HUDEP-2 (cell line): Measurements from ENCODE around the gene DCAF5.
A peak's percentile ranks its signal among the peaks of the same experiment; 100 is the strongest.
"Not testable (repeated sequence)": the region's sequence is repeated elsewhere in the genome, so short reads cannot be mapped to it uniquely, and the experiment has no call there.

ENCODE experiments used
- DNase-seq, 76 experiments: peaks; one replicate each; lab custom pipeline; 2025; ENCODE audit not compliant: unreplicated experiment in 76 of 76; lab: John Stamatoyannopoulos, UW

DCAF5 gene

GRCh38 chr14:69077185-69077584 is 75.7 kb downstream of the DCAF5 start:
- not testable (repeated sequence) for DNase-seq

- no peak for DNase-seq
These were observed 76.6 kb downstream of the DCAF5 start for GRCh38 chr14:69076341-69076740.

DNA sequence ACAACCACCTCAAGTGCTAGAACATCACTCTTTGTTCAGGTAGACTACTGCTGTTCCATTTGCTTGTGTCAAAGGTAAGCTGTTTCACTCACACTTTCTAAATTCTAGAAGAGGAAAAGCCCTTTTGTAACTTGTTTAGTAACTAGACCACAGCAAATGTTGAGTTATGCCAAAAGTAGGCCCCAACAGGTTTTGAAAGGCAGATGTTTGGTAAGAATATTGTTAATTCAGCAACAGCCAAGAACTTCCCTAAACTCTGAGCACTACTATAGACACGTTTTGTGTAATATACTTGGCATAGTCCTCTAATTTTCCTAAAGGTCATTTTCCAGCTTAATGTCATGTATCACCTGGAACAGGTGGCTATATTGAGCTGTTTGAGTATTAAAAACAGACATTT is 79.0 kb downstream of the DCAF5 start:
- DNase-seq, result no peak

- DNase-seq, result no peak
These were observed 79.5 kb downstream of the DCAF5 start for GRCh38 chr14:69073429-69073828.

GRCh38 chr14:69072584-69072983 is 80.3 kb downstream of the DCAF5 start:
- DNase-seq, result no peak

DNA sequence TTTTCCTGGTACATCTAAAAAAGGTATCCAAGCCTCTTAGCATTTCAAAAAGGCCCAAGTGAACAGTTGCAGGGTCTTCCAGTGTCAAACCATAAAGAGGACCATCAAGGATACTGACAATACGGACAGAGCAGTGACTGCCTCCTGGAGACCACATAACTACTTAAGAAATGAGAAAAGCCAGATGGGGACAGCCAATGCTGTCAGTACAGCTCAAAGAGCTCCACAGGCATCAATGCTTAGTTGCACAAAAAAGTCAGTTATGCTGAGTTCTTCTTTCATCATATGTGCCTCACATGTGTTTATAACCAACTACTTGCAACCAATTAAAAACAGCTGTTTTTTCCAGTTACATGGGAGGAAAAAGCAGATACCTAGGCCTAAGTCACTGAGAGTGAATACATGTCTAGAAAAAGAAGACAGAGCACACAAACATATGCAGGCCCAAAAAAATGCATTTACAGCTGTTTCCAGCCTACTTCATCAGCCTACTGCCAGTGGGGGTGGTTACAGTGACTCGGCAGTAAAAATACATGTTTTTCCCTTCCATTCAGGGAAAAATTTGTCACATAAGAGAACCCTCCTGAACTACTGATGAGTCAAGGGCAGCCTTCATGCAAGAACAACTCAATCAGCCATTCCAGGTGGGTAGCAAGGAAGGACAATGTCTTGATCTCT is 84.0 kb downstream of the DCAF5 start:
- no peak for DNase-seq

DNA sequence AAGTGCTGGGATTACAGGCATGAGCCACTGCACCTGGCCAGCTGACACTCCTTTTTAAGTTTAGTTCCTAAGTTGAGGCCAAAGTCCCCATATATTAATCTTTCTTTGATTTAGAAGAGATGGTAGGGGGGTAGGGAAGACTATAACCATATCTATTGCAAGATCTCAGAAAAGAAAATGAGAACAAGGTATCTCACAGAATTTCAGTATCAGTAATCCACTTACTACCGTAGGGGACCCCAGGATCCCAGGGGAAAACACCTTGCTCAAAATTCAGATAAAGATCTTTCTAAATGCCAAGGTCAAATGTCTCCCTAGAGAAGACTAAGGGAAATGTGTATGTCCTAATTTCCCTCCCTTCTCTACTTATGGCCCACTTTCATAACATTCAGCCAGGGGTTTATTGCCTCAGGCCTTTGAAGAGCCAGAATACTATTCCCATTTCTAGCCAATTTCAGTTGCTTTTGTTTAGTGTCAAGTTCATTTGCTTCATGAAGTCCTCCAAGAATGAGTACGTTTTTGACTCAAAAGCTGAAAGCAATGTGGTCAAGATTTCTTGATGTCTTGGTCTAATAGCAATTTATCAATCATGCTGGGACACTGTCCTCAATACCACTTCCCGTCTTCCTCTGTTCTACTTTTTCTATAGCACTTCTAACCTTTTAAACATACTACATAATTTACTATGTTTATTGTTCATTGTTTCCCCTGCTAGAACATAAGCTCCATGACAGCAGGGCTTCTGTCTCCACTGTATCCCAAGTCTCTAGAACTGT is 86.3 kb downstream of the DCAF5 start:
- DNase-seq, result no peak

DNA sequence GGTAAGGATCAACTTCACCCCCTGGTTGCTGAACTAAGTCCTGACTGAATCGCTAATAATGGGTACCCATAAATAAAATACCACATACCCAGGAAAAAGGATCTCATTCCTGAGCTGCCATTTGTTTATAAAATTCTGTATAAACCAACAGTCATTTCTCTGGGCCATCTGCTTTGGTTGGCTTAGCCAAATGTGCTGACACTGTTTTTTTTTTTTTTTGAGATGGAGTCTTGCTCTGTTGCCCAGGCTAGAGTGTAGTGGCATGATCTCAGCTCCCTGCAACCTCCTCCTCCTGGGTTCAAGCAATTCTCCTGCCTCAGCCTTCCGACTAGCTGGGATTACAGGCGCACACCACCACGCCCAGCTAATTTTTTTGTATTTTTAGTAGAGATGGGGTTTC is 87.0 kb downstream of the DCAF5 start:
- not testable (repeated sequence) for DNase-seq

- no peak for DNase-seq
These were observed 88.3 kb downstream of the DCAF5 start for GRCh38 chr14:69064596-69064995.

GRCh38 chr14:69059658-69060623 is 93.0 kb downstream of the DCAF5 start:
- no peak for DNase-seq

- DNase-seq, result no peak
These were observed 96.7 kb downstream of the DCAF5 start for GRCh38 chr14:69055999-69056788.

- no peak for DNase-seq
These were observed 97.8 kb downstream of the DCAF5 start for GRCh38 chr14:69055125-69055524.

- DNase-seq, result no peak
These were observed 98.9 kb downstream of the DCAF5 start for GRCh38 chr14:69054030-69054429.

DNA sequence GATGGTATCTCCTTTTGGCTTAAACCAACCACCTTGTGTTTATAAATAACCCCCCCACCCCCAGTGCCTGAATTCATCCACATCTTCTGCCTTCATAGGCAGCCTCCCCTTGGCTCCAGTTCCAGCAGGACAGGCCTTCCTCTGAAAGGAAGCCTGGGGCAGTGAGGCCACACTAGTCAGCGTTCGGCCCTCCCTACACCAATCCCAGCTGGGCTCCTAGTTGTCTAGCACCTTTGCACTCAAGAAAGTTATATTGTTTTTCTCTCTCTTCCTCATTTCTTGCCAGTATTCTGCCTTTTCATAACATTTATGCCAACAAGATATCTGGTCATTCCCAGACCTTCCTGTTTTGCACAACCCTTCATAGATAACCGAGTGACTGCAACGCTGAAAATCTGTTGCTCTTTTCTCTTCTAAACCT is 100.7 kb downstream of the DCAF5 start:
- DNase-seq, result no peak

DNA sequence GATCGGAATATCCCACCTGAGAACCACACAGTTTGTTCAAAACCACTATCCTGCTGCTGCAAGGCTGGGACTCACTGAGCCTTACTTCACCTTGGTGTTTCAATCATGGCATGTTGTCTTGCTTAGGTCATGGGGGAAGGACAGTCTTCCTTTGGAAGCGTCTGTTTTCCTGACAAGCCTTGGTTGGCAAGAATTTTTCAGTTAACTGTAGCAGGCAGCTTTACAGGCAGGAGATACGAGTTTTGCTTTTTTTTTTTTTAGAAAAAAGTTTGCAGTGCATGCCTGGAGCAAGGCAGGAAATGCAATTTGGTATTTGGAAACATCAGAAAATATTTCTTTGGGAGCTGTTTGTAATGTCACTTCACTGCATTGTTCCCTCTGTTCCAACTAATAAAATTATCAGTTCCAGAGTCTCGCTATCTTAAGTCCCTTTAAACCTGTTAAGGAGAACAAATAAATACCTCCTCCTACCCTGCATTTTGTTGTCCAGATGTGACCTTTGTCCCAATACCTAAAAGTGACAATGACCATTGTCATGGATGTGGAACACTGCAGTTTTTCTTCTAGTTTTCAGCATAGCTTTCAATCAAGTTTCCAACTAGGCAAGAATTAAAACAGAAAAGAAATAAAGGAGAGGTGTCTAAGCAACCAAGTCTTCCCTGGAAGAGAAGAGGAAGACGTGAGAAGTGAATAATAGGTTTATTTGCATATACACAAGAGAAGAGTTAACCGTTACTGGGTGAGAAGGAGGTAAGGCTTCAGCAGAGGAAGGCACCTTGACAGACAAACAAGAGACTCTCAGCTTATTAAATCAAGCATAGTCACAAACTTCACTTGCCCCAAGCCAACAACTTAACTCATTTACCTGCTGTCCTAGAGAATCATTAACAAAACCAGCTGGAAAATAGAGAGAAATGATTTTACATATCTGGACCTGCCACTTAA is 102.4 kb downstream of the DCAF5 start:
- no peak for DNase-seq

- DNase-seq, result no peak
These were observed 103.2 kb downstream of the DCAF5 start for GRCh38 chr14:69049675-69050074.

- peak in 41 of 76 experiments; percentile 3 to 55 (median 24) for DNase-seq
These were observed 104.5 kb downstream of the DCAF5 start for GRCh38 chr14:69048456-69048855.

- DNase-seq, result no peak
These were observed 105.7 kb downstream of the DCAF5 start for GRCh38 chr14:69047255-69047654.

DNA sequence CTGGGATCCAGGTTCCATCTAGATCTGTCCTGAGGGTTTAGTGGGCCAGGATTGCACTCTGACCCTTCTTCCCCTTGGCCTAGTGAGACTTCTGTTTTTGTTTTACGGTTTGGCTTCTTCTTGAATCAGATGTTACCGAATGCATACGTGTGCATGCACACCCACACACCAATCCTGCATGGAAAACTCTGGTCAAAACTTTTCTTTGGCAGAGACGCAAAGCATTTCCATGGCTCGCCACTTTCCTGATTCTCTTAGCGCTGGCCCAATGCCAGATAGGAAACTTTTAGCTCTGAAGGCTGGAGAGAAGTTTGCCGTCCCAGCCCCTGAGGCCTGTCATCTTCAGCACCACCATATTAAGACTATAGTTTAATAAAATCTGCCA is 106.5 kb downstream of the DCAF5 start:
- no peak for DNase-seq
